Measurements from ENCODE around the gene C10orf90. TPM values are rescaled to one million over a fixed set of nuclear protein-coding genes. Genes with fewer than 3 reads are reported as not detected.

C10orf90 gene
- total RNA-seq, 1 experiment from 2014 or later, result 0.67 TPM

DNA sequence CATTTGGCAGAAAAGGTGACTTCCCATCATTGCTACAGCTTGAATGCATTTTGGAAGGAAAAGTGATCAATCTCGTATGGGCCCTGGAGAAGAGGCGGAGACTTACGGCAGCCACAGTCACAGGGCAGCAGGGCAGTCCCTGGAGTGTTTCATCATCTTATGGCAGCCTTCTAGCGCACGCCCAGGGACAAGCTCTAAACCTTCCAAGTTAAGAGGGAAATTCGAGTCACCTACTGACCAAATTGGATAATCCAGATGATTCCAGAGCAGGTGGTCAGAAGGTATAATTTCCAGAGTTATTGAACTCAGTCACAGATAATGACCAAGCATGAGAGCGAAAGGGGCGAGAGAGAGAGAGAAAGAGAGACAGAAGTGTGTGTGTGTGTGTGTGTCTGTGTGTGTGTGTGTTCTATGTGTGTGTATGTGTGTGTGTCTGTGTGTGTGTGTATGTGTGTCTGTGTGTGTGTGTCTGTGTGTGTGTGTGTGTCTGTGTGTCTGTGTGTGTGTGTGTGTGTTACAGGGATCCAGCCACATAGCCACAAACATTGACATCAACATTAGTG lies 158.5 kb downstream of the C10orf90 start:
- no TSS peak for BruUV-seq (replicated peaks)
- H3K9me3 ChIP-seq (ENCODE audit: control insufficient read depth, insufficient read depth, low read depth, low read length), result no peaks in the 10 kb centered on the region
- no peaks in the 10 kb centered on the region for H3K27me3 ChIP-seq (ENCODE audit: control insufficient read depth, insufficient read depth, low read length)
- no peak for TF ChIP-seq TCF7L2 (IDR thresholded peaks at IDR 0.05; ENCODE audit: low read depth, low read length)
- TF ChIP-seq SIN3A (IDR thresholded peaks at IDR 0.05; ENCODE audit: borderline replicate concordance, insufficient read depth, low read depth, low read length), result no peak
- TF ChIP-seq, protein P1, sequence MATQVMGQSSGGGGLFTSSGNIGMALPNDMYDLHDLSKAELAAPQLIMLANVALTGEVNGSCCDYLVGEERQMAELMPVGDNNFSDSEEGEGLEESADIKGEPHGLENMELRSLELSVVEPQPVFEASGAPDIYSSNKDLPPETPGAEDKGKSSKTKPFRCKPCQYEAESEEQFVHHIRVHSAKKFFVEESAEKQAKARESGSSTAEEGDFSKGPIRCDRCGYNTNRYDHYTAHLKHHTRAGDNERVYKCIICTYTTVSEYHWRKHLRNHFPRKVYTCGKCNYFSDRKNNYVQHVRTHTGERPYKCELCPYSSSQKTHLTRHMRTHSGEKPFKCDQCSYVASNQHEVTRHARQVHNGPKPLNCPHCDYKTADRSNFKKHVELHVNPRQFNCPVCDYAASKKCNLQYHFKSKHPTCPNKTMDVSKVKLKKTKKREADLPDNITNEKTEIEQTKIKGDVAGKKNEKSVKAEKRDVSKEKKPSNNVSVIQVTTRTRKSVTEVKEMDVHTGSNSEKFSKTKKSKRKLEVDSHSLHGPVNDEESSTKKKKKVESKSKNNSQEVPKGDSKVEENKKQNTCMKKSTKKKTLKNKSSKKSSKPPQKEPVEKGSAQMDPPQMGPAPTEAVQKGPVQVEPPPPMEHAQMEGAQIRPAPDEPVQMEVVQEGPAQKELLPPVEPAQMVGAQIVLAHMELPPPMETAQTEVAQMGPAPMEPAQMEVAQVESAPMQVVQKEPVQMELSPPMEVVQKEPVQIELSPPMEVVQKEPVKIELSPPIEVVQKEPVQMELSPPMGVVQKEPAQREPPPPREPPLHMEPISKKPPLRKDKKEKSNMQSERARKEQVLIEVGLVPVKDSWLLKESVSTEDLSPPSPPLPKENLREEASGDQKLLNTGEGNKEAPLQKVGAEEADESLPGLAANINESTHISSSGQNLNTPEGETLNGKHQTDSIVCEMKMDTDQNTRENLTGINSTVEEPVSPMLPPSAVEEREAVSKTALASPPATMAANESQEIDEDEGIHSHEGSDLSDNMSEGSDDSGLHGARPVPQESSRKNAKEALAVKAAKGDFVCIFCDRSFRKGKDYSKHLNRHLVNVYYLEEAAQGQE (IDR thresholded peaks at IDR 0.05; ENCODE audit: insufficient read depth in 1 of 2, low read depth in 2 of 2, low read length in 1 of 2), result no peak
- no peak for TF ChIP-seq POLR2AphosphoS5 (IDR thresholded peaks at IDR 0.05; ENCODE audit: low read depth, low read length)
- TF ChIP-seq, protein P2, sequence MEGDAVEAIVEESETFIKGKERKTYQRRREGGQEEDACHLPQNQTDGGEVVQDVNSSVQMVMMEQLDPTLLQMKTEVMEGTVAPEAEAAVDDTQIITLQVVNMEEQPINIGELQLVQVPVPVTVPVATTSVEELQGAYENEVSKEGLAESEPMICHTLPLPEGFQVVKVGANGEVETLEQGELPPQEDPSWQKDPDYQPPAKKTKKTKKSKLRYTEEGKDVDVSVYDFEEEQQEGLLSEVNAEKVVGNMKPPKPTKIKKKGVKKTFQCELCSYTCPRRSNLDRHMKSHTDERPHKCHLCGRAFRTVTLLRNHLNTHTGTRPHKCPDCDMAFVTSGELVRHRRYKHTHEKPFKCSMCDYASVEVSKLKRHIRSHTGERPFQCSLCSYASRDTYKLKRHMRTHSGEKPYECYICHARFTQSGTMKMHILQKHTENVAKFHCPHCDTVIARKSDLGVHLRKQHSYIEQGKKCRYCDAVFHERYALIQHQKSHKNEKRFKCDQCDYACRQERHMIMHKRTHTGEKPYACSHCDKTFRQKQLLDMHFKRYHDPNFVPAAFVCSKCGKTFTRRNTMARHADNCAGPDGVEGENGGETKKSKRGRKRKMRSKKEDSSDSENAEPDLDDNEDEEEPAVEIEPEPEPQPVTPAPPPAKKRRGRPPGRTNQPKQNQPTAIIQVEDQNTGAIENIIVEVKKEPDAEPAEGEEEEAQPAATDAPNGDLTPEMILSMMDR (IDR thresholded peaks at IDR 0.05), result no peak
- no peak for ATAC-seq
- intact Hi-C loops (cut with micrococcal nuclease; ENCODE audit: unreplicated experiment), result no loop called here
- no peaks in the 10 kb centered on the region for H3K36me3 ChIP-seq (ENCODE audit: control insufficient read depth, insufficient read depth, low read length)
- CTCF ChIA-PET, result no interaction called here
- in situ Hi-C loops (cut with HindIII; ENCODE audit: low pct_unique_long_range_greater_than_20kb, low sequenced_read_pairs), result no loop called here
- H3K27ac ChIP-seq (ENCODE audit: low read length), result no peak overlapping the region
- DNase-seq (ENCODE audit: low read depth, low spot score), result no peak
- H3K4me1 ChIP-seq (ENCODE audit: control insufficient read depth, insufficient read depth, low read length), result no peaks in the 10 kb centered on the region
- POLR2A ChIA-PET, result interaction anchor here (0.5 kb wide), 1 partner anchor 649 kb away, joined by 3 read pairs; no protein-coding TSS in a partner anchor
- no peak overlapping the region for H3K4me3 ChIP-seq (ENCODE audit: low read depth in 2 of 2, low read length in 2 of 2)

DNA sequence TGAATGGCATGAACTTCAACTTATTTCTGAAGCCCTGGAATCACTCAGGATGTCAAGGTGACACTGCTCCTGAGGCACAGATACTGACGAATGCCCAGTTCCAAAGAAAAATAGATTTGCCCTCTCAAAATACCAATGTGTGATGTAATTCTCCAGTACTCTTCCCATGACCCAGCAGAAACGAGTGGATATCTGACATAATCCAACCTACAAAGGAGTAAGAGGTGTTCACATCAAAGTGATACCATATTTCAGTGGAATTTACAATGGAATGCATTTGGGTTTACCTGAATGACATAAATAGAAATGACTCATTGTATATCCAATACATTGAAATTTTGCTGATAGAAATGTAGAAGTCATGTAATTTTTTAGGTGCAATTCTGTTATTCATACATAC lies 161.3 kb downstream of the C10orf90 start:
- no peak overlapping the region for H3K27ac ChIP-seq (ENCODE audit: low read length)
- intact Hi-C loops (cut with micrococcal nuclease; ENCODE audit: unreplicated experiment), result no loop called here

More for the DNA sequence above, 161.3 kb downstream of the C10orf90 start:
- DNase-seq (ENCODE audit: low read depth, low spot score) (no peak), ATAC-seq (no peak)
- CTCF ChIA-PET, result no interaction called here
- in situ Hi-C loops (cut with HindIII; ENCODE audit: low pct_unique_long_range_greater_than_20kb, low sequenced_read_pairs), result no loop called here
- no peak overlapping the region for H3K4me3 ChIP-seq (ENCODE audit: low read depth in 2 of 2, low read length in 2 of 2)
- BruUV-seq (replicated peaks), result no TSS peak
- TF ChIP-seq TCF7L2 (IDR thresholded peaks at IDR 0.05; ENCODE audit: low read depth, low read length) (no peak), SIN3A (IDR thresholded peaks at IDR 0.05; ENCODE audit: borderline replicate concordance, insufficient read depth, low read depth, low read length) (no peak), POLR2AphosphoS5 (IDR thresholded peaks at IDR 0.05; ENCODE audit: low read depth, low read length) (no peak)
- TF ChIP-seq, protein P2 (IDR thresholded peaks at IDR 0.05), result no peak
- TF ChIP-seq, protein P1 (IDR thresholded peaks at IDR 0.05; ENCODE audit: insufficient read depth in 1 of 2, low read depth in 2 of 2, low read length in 1 of 2), result no peak
- H3K4me1 ChIP-seq (ENCODE audit: control insufficient read depth, insufficient read depth, low read length), result no peaks in the 10 kb centered on the region
- H3K27me3 ChIP-seq (ENCODE audit: control insufficient read depth, insufficient read depth, low read length), result no peaks in the 10 kb centered on the region
- H3K9me3 ChIP-seq (ENCODE audit: control insufficient read depth, insufficient read depth, low read depth, low read length), result no peaks in the 10 kb centered on the region
- H3K36me3 ChIP-seq (ENCODE audit: control insufficient read depth, insufficient read depth, low read length), result no peaks in the 10 kb centered on the region
- POLR2A ChIA-PET, result no interaction called here
